GM03348 (cell line): ENCODE measurements around the gene TMEM214.

Experiments
- DNase-seq: peaks from one replicate; pipeline ENCODE4 v3.0.0; 2012; ENCODE audit warnings: low spot score

Gene TMEM214, protein sequence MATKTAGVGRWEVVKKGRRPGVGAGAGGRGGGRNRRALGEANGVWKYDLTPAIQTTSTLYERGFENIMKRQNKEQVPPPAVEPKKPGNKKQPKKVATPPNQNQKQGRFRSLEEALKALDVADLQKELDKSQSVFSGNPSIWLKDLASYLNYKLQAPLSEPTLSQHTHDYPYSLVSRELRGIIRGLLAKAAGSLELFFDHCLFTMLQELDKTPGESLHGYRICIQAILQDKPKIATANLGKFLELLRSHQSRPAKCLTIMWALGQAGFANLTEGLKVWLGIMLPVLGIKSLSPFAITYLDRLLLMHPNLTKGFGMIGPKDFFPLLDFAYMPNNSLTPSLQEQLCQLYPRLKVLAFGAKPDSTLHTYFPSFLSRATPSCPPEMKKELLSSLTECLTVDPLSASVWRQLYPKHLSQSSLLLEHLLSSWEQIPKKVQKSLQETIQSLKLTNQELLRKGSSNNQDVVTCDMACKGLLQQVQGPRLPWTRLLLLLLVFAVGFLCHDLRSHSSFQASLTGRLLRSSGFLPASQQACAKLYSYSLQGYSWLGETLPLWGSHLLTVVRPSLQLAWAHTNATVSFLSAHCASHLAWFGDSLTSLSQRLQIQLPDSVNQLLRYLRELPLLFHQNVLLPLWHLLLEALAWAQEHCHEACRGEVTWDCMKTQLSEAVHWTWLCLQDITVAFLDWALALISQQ

DNA sequence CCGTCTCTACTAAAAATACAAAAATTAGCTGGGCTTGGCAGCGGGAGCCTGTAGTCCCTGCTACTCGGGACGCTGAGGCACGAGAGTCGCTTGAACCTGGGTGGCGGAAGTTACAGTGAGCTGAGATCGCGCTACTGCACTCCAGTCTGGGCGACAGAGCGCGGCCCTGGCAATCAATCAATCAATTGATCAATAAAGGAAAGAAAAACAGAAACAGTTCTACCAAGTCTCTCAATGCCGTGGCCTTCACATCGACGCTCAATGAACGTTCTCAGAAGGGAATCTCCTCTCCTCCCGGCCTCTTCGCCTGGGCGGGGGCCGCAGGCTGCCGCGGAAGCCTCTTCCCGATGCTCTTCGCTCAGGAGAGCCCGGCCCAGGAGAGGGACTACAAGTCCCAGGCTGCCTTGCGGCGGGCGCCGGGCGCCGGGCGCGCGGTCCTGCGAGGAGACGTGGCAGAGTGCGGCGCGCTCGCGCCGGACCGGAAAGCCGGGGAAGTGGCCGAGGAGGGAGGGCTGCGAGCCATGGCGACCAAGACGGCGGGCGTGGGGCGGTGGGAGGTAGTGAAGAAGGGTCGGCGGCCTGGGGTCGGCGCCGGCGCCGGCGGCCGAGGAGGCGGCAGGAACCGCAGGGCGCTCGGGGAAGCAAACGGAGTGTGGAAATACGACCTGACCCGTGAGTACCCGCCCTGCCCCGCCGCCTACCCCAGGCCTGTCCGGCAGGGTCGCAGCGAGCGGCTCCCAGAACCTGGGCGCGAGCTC lies at the start of gene TMEM214:
TMEM214 (plus strand) TSS at position 471 of the 758 bp plus-strand sequence; CDS start at position 522, 51 bp downstream.
- DNase-seq = peak; percentile 96

DNA sequence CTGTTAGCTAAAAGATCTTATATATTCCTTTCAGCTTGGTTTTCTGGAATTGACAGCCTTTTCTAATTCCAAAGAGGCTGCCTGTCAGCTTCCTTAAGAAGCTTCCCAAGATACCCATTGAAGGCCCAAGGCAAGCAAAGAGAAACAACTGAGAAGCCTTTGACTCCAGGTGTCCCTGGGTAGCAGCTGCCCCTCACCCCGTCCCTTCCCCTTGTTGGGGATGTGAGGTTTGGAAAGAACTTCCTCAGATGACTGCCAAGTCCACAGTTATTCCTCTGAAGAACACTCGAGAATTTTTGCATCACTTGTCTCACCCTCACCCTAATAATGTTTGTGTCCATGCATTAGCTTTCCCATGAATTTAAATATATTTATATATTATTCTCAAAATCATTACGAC lies 49.0 kb upstream of the TMEM214 start:
- no peak for DNase-seq

DNA sequence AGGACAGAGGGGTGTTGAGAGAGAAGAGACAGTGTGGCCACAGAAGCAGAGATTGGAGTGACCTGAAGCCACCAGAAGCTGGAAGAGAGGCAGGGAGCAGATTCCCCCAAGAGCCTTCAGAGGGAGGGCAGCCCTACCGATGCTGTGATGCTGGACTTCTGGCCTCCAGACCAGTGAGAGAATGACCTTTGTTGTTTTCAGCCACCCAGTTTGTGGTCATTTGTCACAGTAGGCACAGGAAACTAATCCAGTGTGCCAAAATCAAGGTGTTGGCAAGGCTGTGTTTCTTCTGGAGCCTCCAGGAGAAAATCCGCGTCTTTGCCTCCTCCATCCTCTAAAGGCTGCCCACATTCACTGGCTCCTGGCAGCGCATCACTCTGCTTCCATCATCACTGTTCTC lies 47.0 kb upstream of the TMEM214 start:
- DNase-seq = no peak

DNA sequence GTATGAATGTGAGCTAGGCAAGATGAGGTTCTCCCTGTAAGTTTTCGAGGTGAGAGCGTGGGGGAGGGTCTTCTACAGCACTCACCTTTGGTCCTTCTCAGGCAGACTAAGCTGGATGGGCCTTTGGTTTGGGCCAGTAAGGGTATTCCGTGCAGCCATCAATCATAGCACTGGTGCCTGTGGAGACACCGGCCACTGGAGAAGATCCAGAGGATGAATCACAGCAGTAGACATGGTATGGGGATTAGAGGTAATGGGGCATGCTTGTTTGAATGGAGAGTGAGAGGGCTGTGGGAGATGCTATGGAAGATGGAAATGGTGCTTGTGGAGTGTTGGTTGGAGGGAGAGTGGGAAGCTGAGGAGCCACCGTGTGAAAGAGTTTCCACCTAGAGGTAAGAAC lies 46.2 kb upstream of the TMEM214 start:
- DNase-seq = no peak

DNA sequence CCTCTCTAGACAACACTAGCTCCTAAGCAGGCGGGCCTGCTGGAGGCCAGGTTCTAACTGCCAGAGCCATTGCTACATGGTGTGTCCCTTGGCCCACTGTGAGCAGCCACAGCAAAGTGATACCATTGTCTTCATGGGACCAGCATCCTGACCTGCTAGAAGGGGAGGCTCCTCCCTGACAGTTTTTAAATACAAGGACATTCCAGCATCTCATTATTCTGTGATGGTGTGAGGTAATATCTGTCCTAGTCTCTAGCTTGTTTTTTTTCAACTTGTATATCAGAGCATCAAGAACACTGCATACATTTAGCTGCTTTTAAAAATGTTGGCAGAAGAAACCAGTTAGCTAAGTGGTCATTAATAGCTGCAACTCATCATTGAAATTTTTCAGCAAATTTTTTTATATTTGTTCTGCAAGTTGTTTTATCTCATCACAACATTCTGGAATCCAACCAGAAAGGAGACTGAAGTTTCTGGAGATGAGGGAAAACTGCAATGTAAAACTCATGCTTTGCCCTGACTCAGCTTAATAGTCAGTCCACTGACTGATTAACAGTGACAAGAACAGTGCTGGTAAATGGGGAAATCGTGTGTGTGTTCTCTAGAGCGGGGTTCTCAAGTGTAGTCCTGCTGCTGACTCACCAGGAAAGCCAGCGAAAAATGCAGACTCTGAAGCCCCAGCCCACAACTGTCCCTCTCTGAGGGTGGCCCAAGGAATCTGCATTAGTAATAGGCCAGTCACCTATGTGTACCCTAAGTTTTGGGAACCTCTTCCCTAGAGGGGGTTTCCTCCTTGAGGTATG lies 44.5 kb upstream of the TMEM214 start:
- DNase-seq = peak; percentile 67

DNA sequence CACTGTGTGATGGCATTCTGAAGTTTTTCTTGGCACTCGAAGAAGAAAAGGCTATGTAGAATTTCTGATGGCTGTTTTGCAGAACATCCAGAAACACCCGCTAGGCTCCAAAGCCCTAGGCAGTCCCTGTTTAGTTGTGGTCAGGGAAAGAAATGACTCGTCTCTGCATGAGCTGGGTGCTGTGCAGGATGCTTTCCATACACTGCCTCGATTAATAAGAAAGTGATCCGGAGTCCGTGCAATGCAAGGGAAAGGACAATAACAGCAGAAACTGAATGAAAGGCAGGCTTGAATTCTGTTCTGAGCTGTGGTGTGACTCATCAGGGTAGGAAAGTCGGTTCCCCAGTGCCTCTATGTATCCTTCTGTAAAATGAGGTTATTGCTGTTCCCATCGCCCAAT lies 43.6 kb upstream of the TMEM214 start:
- DNase-seq = no peak

DNA sequence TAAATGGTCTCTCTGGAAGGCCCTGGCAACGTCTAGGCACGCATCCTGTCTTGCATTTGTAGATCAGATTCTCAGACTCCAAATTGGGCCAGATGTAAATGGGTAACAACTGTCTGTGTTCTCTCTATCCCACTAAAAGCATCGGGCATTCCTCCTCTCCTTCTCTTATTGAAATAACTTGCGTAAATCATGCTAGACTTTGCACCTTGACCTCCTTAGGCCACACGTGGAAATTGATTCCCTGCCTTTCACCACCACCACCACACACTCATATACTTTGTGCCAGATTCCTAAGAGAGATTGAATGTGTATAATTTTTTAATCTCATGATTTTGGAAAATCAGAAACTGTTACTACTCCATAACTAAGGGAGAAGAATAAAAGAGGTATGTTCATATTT lies 41.0 kb upstream of the TMEM214 start:
- DNase-seq = no peak

DNA sequence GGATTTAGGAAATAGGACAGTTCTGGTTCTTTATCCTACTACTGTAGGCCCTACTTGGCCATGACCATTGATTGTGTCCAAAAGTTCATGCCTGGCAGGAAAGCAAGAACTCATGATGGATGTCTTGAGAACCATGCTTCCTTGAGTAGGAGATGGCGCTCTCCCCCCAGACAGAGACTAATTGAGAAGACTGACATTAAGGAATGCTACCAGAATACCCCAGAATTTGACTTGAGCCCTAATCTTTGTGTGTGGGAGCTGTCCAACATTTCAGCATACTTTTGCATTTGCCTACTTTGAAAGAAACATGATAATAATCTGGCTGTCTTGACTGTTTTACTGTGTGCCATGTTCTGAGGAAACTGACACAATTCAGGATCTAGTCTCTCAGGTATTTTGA lies 39.0 kb upstream of the TMEM214 start:
- DNase-seq = no peak

DNA sequence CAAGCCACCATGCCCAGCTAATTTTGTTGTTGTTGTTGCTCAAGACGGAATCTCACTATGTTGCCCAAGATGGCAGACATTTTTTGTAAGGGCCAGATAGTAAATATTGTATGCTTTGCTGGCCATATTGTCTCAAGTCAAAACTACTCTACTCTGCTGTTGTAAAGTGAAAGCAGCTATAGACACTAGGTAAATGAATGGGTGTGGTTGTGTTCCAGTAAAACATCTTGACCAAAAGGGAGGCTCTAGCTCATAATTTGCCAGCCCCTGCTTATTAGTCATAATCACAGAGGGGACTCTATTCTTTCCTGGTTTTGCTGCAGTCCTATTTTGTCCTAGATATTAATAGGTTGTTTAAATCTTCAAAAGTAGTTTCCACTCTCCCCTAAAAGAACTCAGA lies 37.8 kb upstream of the TMEM214 start:
- no peak for DNase-seq

DNA sequence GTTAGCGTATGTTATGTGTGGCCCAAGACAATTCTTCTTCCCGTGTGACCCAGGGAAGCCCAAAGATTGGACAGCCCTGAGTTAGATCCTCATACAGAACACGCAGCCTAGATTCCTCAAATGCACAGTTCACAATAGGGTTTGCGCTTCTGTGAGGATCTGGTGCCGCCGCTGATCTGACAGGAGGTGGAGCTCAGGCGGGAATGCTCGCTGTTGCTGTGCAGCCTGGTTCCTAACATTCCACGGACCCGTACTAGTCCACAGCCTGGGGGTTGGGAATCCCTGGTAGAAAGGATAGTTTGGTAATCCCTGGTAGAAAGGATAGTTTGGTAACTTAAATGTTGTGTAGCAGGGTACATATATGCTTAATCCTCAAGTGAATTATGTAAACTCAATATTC lies 35.4 kb upstream of the TMEM214 start:
- DNase-seq = no peak

DNA sequence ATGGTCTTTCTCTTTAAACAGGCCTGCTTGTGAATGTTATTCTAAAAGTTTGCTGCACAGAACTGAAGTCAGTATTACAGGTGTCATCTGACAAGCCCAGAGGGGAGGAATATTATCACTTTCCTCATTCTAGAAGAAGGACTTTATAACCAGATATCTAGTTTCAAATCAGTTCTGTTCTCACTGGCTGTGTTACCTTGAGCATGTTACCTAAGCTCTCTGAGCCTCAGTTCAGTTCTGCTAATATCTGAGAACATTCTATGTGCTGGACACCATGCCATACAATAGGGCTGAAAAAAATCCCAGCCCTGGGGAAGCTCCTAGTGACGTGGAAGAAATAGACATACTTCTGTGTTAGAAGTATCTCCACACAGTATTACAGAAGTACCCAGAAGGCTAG lies 34.4 kb upstream of the TMEM214 start:
- no peak for DNase-seq

DNA sequence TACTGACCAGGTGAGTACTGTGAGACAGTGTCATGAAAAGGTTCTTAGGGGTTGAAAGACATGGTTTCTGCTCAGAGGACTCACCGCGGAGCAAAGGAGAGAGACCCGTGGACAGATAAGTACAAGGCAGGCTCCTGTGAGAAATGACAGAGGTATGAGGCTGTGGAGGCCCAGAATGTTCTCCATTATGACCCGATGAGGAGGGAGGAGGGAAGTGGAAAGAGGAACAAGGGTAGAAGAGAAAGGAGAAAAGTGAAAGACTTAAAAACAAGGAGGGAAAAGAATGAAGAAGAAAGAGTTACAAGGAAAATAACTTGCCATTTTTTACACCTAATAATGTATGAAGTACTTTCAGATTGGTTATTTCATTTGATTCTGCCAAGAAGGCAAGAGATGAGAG lies 32.5 kb upstream of the TMEM214 start:
- no peak for DNase-seq

DNA sequence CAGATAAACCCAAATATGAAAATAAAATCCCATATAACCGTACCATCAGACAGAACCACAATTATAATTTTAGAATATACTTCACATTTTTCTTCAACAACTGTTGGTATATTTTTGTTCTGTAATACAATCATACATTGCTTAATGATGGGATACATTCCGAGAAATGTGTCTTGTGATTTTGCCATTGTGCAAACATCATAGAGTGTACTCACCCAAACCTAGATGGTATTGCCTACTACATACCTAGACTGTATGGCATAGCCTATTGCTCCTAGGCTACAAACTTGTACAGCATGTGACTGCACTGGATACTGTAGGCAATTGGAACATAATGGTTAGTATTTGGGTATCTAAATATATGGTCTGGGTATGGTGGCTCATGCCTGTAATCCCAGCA lies 31.8 kb upstream of the TMEM214 start:
- DNase-seq = no peak

DNA sequence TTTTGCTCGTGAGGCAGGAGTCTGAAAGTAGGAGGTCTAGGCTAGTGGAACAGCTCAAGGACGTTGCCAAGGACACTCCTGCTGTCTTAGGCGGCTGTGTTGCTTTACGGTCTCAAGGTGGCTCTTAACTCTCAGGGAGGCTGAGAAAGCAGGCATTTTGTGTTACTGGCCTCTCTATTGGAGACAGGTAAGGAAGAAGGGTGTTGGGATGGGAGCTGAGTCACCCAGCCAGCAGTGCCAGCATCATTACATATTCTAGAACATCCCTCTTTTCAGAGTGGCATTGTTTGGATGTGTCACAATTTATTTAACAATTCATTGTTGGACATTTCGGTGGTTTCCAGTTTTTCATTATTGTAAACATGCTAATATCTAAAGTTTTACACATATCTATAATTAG lies 30.8 kb upstream of the TMEM214 start:
- no peak for DNase-seq

DNA sequence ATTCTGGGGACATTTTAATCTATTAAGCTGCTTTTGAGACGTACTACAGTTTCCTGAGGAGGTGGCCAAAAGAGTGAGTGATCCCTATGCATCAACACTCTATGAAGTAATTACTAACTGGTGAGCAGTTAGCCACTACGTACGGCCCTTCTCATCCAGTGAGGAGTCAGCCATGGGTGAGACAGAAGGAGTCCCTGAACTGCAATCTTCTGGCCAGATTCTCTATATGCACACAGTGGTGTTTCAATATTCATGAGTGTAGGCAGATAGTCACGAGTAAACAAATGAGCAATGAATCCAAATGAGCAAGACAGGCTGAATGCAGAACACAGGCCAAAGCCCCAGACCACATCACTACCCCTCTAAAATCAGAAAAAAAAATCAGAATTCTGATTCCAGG lies 29.8 kb upstream of the TMEM214 start:
- no peak for DNase-seq

DNA sequence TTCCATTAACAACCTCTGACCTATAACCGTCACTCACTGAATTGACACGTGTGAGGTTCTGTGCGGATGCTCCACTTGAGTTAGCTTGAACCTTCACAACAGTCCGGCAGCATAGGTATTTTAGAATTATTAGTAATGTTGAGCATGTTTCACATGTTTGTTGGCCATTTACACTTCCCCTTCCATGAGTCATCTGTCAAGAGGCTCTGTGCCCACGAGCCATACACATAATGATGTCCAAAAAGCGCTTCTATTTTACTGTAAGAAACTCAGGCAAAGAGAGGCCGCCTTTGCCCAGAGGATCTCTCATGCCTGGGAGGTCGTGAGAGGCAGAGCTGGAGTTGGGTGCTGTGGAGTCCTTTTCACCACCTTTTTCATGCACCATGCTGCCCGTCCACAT lies 28.9 kb upstream of the TMEM214 start:
- DNase-seq = peak; percentile 27

DNA sequence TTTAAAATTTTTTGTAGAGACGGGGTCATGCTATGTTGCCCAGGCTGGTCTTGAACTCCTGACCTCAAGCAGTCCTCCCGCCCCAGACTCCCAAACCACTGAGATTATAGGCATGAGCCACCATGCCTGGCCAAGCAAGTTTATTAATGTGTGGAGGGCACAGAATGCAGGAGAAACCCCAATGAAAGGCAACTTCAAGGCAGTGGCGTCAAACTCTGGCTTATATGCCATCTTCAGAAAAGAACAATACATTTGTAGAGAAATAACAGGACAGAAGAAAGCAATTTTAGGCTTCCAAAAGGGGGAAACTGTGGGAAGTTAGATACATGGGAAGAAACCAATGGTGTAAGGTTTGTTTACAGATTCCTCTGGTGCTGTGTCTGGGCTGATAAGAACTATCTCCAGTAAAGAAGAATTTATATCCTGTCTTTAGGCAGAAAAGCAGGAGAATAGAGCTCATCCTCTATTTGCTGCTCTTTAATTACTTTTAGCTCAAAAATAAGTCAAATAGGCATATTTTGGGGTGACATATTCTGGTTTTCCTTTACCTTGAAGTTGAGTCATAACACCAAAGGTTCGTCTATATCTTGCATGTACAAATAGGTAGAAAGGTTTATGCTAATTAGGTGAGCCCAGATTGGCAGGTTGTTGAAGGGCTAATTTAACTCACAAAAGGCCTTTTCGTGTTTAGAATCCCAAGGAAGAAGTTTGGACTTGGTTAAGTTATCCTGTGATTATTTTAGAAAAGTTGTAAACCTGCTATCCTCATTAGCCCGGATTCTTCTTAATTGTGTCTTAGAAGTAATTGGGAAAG lies 26.0 kb upstream of the TMEM214 start:
- DNase-seq = no peak

DNA sequence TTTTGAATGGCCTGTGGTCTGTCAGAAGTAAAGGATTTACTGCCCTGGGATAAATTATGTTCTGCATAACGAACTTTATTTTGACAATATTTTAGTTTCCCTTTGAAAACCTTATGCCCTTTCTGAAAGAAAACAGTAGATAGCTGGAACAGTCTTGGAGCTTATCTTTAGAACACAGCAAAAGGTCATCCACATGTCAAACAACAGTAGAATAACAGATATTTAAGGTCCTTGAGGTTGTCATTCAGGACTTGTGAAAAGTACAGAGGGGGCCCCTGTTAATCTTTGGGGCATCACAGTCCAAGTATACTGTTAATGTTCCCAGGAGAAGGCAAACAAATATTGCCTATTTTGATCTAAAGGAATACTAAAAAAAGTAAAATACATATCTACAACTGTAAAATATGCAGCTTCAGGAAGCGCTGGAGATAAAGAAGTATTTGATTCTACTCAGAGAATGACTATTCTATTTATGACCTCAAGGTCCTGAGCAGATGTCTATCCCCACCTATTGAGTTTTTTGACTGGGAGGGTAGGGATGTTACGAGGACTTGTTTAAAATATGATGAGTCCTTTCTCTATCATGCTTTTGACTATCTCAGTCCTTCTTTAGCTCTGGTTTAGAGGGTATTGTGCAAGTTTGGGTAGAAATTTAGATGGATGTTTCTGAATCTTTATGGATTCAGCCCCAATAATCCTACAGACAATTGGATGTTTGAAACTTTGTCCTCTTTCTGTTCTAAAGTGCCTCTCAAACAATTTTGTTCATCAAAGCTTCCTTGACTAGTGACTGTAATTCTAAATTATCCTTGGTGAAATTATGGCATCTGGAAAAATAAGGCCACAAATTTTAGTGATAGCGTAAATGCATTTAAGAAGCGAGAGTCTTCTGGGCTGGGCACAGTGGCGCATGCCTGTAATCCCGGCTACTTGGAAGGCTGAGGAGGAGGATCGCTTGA lies 25.1 kb upstream of the TMEM214 start:
- no peak for DNase-seq

DNA sequence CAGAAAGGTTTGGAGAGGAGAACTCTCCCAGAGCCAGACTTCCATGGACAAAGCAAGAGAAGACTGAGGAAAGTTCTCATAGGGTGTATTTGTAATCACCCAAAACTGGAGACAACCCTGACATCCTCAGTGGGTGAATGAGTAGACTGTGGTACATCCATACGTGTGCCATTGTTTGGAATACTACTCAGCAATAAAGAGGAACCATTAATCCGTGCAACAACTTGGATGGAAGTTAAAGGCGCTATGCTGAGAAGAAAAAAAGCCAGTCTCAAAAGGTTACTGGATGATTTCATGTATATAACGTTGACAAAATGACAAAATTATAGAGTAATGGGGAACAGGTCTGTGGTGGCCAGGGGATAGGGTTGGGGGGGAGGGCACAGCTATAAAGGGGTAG lies 24.1 kb upstream of the TMEM214 start:
- DNase-seq = no peak

DNA sequence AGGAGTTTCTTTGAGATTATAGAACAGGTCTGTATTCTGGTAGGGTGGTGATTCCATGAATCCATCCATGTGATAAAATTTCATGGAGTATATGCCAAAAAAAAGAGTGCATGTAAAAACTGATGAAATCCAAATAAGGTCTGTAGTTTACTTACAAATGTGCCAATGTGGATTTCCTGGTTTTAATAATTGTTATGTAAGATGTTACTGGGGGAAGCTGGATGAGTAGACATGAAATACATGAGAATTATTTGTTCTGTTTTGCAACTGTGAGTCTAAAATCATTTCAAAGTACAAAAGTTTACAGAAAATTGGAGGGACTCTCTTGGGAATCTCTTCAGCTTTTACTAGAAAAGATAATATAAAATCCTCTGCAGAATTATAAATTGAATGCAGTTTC lies 23.7 kb upstream of the TMEM214 start:
- DNase-seq = no peak
